H9 (cell line): ENCODE data around the gene FASTKD1. TPM values are rescaled to one million over a fixed set of nuclear protein-coding genes. Genes with fewer than 3 reads are reported as not detected.
"Not testable (repeated sequence)": the region's sequence is repeated elsewhere in the genome, so short reads cannot be mapped to it uniquely, and the experiment has no call there.

ENCODE experiments used
- DNase-seq: peaks from one replicate; pipeline ENCODE4 v3.0.0-alpha.2; 2017
- H2AFZ ChIP-seq: one replicate; pipeline ENCODE4 v1.6.1; 2013; ENCODE audit warnings: mild to moderate bottlenecking, low read length, control low read depth, moderate library complexity
- H2AK5ac ChIP-seq: 2 replicates; pipeline ENCODE4 v1.6.1; 2013; ENCODE audit warnings: low read length, control low read depth, mixed read lengths; ENCODE audit not compliant: insufficient read length
- H2BK120ac ChIP-seq: one replicate; pipeline ENCODE4 v1.6.1; 2013; ENCODE audit warnings: low read depth, mild to moderate bottlenecking, low read length, control low read depth, inconsistent platforms; ENCODE audit not compliant: poor library complexity, severe bottlenecking
- H2BK12ac ChIP-seq: 2 replicates; pipeline ENCODE4 v1.6.1; 2013; ENCODE audit warnings: low read length, control low read depth, mixed read lengths, low read depth; ENCODE audit not compliant: insufficient read length
- H2BK15ac ChIP-seq: 2 replicates; pipeline ENCODE4 v1.6.1; 2013; ENCODE audit warnings: low read depth, low read length, control low read depth
- H2BK20ac ChIP-seq: one replicate; pipeline ENCODE4 v1.6.1; 2013; ENCODE audit warnings: low read depth, mild to moderate bottlenecking, low read length, control low read depth, inconsistent platforms; ENCODE audit not compliant: poor library complexity, severe bottlenecking
- H2BK5ac ChIP-seq: 2 replicates; pipeline ENCODE4 v1.6.1; 2013; ENCODE audit warnings: low read length, control low read depth, mixed read lengths; ENCODE audit not compliant: insufficient read length
- H3K14ac ChIP-seq: 2 replicates; pipeline ENCODE4 v1.6.1; 2013; ENCODE audit warnings: low read length, control low read depth; ENCODE audit not compliant: insufficient read depth
- H3K18ac ChIP-seq: 2 replicates; pipeline ENCODE4 v1.6.1; 2013; ENCODE audit warnings: low read depth, mild to moderate bottlenecking, mixed read lengths, low read length, control low read depth; ENCODE audit not compliant: insufficient read length
- H3K23ac ChIP-seq: 2 replicates; pipeline ENCODE4 v1.6.1; 2013; ENCODE audit warnings: low read length, control low read depth, mixed read lengths, low read depth; ENCODE audit not compliant: insufficient read length
- H3K23me2 ChIP-seq: 2 replicates; pipeline ENCODE4 v1.6.1; 2013; ENCODE audit warnings: low read depth, mild to moderate bottlenecking, mixed read lengths, low read length, control low read depth; ENCODE audit not compliant: insufficient read length, poor library complexity, severe bottlenecking
- H3K27ac ChIP-seq: 2 replicates; pipeline ENCODE4 v1.5.1; 2013; ENCODE audit warnings: low read length, control low read depth, mixed read lengths, low read depth; ENCODE audit not compliant: insufficient read length
- H3K27me3 ChIP-seq: 2 replicates; pipeline ENCODE4 v1.6.1; 2013; ENCODE audit warnings: low read length, control low read depth, inconsistent platforms; ENCODE audit not compliant: insufficient read depth
- H3K4ac ChIP-seq: 2 replicates; pipeline ENCODE4 v1.6.1; 2013; ENCODE audit warnings: low read depth, mild to moderate bottlenecking, control low read depth, inconsistent platforms, low read length, moderate library complexity
- H3K4me1 ChIP-seq: 2 replicates; pipeline ENCODE4 v1.6.1; 2013; ENCODE audit warnings: low read length, control low read depth, inconsistent platforms; ENCODE audit not compliant: insufficient read depth
- H3K4me2 ChIP-seq: 2 replicates; pipeline ENCODE4 v1.6.1; 2013; ENCODE audit warnings: low read length, control low read depth, mixed read lengths; ENCODE audit not compliant: insufficient read length, insufficient read depth
- H3K56ac ChIP-seq: 2 replicates; pipeline ENCODE4 v1.6.1; 2013; ENCODE audit warnings: low read depth, mild to moderate bottlenecking, mixed read lengths, low read length, control low read depth; ENCODE audit not compliant: insufficient read length
- H3K79me1 ChIP-seq: 2 replicates; pipeline ENCODE4 v1.6.1; 2013; ENCODE audit warnings: low read depth, mild to moderate bottlenecking, moderate library complexity, low read length, control low read depth, inconsistent platforms; ENCODE audit not compliant: insufficient read depth, poor library complexity, severe bottlenecking
- H3K79me2 ChIP-seq: 2 replicates; pipeline ENCODE4 v1.6.1; 2013; ENCODE audit warnings: low read length, control low read depth, inconsistent platforms; ENCODE audit not compliant: insufficient read depth
- H3K9ac ChIP-seq: 2 replicates; pipeline ENCODE4 v1.6.1; 2013; ENCODE audit warnings: low read length, control low read depth, mixed read lengths; ENCODE audit not compliant: insufficient read length; ENCODE audit errors: extremely low read depth
- H3K9me3 ChIP-seq: one replicate; pipeline ENCODE4 v1.6.1; 2013; ENCODE audit warnings: low read depth, low read length, inconsistent platforms; ENCODE audit not compliant: control insufficient read depth
- H3T11ph ChIP-seq: one replicate; pipeline ENCODE4 v1.6.1; 2013; ENCODE audit warnings: mild to moderate bottlenecking, low read length, control low read depth, inconsistent platforms
- H4K20me1 ChIP-seq: one replicate; pipeline ENCODE4 v1.6.1; 2013; ENCODE audit not compliant: control insufficient read depth, insufficient read length, insufficient read depth
- H4K5ac ChIP-seq: 2 replicates; pipeline ENCODE4 v1.6.1; 2013; ENCODE audit warnings: low read depth, mild to moderate bottlenecking, mixed read lengths, low read length, control low read depth; ENCODE audit not compliant: insufficient read length
- H4K8ac ChIP-seq: replicated peaks from 2 replicates; pipeline ENCODE4 v1.6.1; 2013; ENCODE audit warnings: low read length, control low read depth, mixed read lengths, low read depth; ENCODE audit not compliant: insufficient read length
- H4K91ac ChIP-seq: 2 replicates; pipeline ENCODE4 v1.6.1; 2013; ENCODE audit warnings: low read depth, mild to moderate bottlenecking, moderate library complexity, mixed read lengths, low read length, control low read depth; ENCODE audit not compliant: insufficient read length
- H3K27ac Mint-ChIP-seq, 3 experiments: 2 replicates in 2 of 3; 3 replicates in 1 of 3; pipeline ENCODE4 v1.8.0; 2020 to 2021; ENCODE audit warnings: mixed read lengths in 3 of 3, mild to moderate bottlenecking in 1 of 3, moderate library complexity in 1 of 3
- H3K27me3 Mint-ChIP-seq: 2 replicates; pipeline ENCODE4 v1.8.0; 2021; ENCODE audit warnings: low read depth, mild to moderate bottlenecking, moderate library complexity, mixed read lengths
- H3K36me3 Mint-ChIP-seq, 3 experiments: 2 replicates in 2 of 3; 3 replicates in 1 of 3; pipeline ENCODE4 v1.8.0; 2020 to 2021; ENCODE audit warnings: low read depth in 3 of 3, mixed read lengths in 3 of 3; ENCODE audit not compliant: insufficient read depth in 1 of 3
- H3K4me1 Mint-ChIP-seq, 2 experiments: 2 replicates each; pipeline ENCODE4 v1.8.0; 2020; ENCODE audit warnings: mixed read lengths in 2 of 2
- H3K4me3 Mint-ChIP-seq, 2 experiments: 2 replicates in 1 of 2; 3 replicates in 1 of 2; pipeline ENCODE4 v1.8.0; 2020 to 2021; ENCODE audit warnings: mild to moderate bottlenecking in 2 of 2, mixed read lengths in 2 of 2, moderate library complexity in 1 of 2
- H3K9me3 Mint-ChIP-seq, 2 experiments: 2 replicates in 1 of 2; 3 replicates in 1 of 2; pipeline ENCODE4 v1.8.0; 2020; ENCODE audit warnings: mild to moderate bottlenecking in 2 of 2, mixed read lengths in 2 of 2, moderate library complexity in 1 of 2
- WGBS: extraction: QIAGEN DNeasy Blood & Tissue Kit; methylation state at CpG from one replicate; pipeline ENCODE4 v1.1.7; 2013; ENCODE audit warnings: missing lambda C conversion rate, low lambda C conversion rate, mixed read lengths; ENCODE audit not compliant: insufficient read length; ENCODE audit errors: extremely low coverage; 5-methylcytosine and 5-hydroxymethylcytosine counted together
- total RNA-seq: library from RNA; stranded (reverse); gene quantifications from 2 replicates; pipeline ENCODE4 v1.2.1, GENCODE V29; 2021

Gene FASTKD1
- total RNA-seq, 1 experiment from 2014 or later, result 47.6 TPM

- H2AFZ ChIP-seq, H3K27ac ChIP-seq, H2BK12ac ChIP-seq, H4K5ac ChIP-seq, H3K4me1 ChIP-seq, H3K23me2 ChIP-seq, H4K8ac ChIP-seq, H3K4me2 ChIP-seq, H3K14ac ChIP-seq, H3K23ac ChIP-seq, H2BK5ac ChIP-seq, H2BK120ac ChIP-seq, H2BK15ac ChIP-seq, H3K4me1 Mint-ChIP-seq, DNase-seq, H3K27me3 ChIP-seq, H3K79me1 ChIP-seq, H3K56ac ChIP-seq, H2BK20ac ChIP-seq, H4K91ac ChIP-seq, H4K20me1 ChIP-seq, H3K9me3 ChIP-seq, H2AK5ac ChIP-seq, H3T11ph ChIP-seq, H3K9ac ChIP-seq, H3K79me2 ChIP-seq, H3K4ac ChIP-seq, H3K18ac ChIP-seq, H3K27ac Mint-ChIP-seq: not testable (repeated sequence)
- Mint-ChIP-seq H3K36me3 (peaks cover 3 to 12% (median 3%) of the 10 kb centered on the region in 3 experiments; a peak in 5 of 7 replicates), H3K9me3 (peaks cover 5 to 14% of the 10 kb centered on the region in 2 experiments), H3K4me3 (peak overlapping the region in 1 of 2 experiments; percentile 56; a peak in 2 of 5 replicates), H3K27me3 (peaks cover 34% of the 10 kb centered on the region)
- no CpG with 5 or more reads among the region's 5 CpGs for WGBS
Observed at GRCh38 chr2:169574539-169574938, 874 bp upstream of the FASTKD1 start.
